ENCODE measurements around the gene IFNA7. TPM values are rescaled to one million over a fixed set of nuclear protein-coding genes. Genes with fewer than 3 reads are reported as not detected.

The IFNA7 gene
- total RNA-seq, 1 experiment from 2014 or later, result not detected

DNA sequence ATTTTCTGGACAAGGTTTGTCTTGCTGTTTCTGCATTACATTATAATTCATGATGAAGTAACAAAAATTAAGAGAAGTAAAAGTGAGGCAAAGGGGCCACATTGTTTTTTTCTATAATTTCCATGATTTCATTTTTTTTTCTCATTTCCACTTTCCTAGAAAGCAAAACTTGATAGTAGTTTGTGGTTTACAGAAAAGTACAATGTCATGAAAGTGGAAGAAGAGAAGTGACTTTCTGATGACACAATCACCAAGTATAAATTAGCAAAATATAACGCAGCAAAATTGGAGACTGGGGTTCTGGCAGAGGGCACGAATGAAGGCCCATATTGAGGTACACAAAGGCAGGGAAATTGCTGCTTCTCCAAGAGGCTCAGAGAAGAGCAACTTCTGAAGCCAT is 42.8 kb upstream of the IFNA7 start:
- ATAC-seq (no peak), DNase-seq (ENCODE audit: low read depth, low spot score) (no peak)
- no peaks in the 10 kb centered on the region for H3K9me2 ChIP-seq (ENCODE audit: insufficient read depth)
- no peak overlapping the region for H3K4me2 ChIP-seq (ENCODE audit: low read length)
- H3K9me3 ChIP-seq (ENCODE audit: control insufficient read depth in 1 of 2, insufficient read depth in 1 of 2, low read depth in 1 of 2, low read length in 2 of 2), result no peaks in the 10 kb centered on the region
- BruUV-seq (replicated peaks), result no TSS peak
- no peaks in the 10 kb centered on the region for H3K27me3 ChIP-seq (ENCODE audit: insufficient read depth, low read length)
- no peak overlapping the region for H3K9ac ChIP-seq (ENCODE audit: low read length)
- no peaks in the 10 kb centered on the region for H3K36me3 ChIP-seq (ENCODE audit: control insufficient read depth in 1 of 2, insufficient read depth in 2 of 2, low read length in 2 of 2)
- ChIA-PET CTCF (interaction anchor here (1.2 kb wide), 1 partner anchor 9 kb away, joined by 3 read pairs; no protein-coding TSS in a partner anchor), POLR2A (no interaction called here), RAD21 (ENCODE audit: low non-redundant PET in 1 of 2, low total read pairs in 2 of 2, uncharacterized antibody in 2 of 2, unreplicated experiment in 2 of 2) (no interaction called here)
- H3K4me1 ChIP-seq (ENCODE audit: control insufficient read depth in 1 of 2, insufficient read depth in 2 of 2, low read length in 2 of 2), result no peaks in the 10 kb centered on the region
- intact Hi-C loops (cut with micrococcal nuclease), result no loop called here
- H3K79me2 ChIP-seq (ENCODE audit: insufficient read depth, low read length), result no peaks in the 10 kb centered on the region
- TF ChIP-seq EZH2phosphoT487 (IDR thresholded peaks at IDR 0.05; ENCODE audit: borderline replicate concordance) (no peak), RAD21 (IDR thresholded peaks at IDR 0.05; ENCODE audit: low read depth) (no peak), ZFX (IDR thresholded peaks at IDR 0.05) (no peak), EGR1 (IDR thresholded peaks at IDR 0.05; ENCODE audit: low read depth) (no peak), EZH2 (IDR thresholded peaks at IDR 0.05) (no peak), YY1 (IDR thresholded peaks at IDR 0.05; ENCODE audit: extremely low read depth, insufficient replicate concordance, low read depth, low read length) (no peak), ZNF274 (IDR thresholded peaks at IDR 0.05; ENCODE audit: low read depth, low read length) (no peak), POLR2AphosphoS5 (IDR thresholded peaks at IDR 0.05; ENCODE audit: low read depth, low read length) (no peak), JUND (IDR thresholded peaks at IDR 0.05) (no peak), FOSL1 (IDR thresholded peaks at IDR 0.05; ENCODE audit: low read depth) (no peak)
- TF ChIP-seq, protein P1, sequence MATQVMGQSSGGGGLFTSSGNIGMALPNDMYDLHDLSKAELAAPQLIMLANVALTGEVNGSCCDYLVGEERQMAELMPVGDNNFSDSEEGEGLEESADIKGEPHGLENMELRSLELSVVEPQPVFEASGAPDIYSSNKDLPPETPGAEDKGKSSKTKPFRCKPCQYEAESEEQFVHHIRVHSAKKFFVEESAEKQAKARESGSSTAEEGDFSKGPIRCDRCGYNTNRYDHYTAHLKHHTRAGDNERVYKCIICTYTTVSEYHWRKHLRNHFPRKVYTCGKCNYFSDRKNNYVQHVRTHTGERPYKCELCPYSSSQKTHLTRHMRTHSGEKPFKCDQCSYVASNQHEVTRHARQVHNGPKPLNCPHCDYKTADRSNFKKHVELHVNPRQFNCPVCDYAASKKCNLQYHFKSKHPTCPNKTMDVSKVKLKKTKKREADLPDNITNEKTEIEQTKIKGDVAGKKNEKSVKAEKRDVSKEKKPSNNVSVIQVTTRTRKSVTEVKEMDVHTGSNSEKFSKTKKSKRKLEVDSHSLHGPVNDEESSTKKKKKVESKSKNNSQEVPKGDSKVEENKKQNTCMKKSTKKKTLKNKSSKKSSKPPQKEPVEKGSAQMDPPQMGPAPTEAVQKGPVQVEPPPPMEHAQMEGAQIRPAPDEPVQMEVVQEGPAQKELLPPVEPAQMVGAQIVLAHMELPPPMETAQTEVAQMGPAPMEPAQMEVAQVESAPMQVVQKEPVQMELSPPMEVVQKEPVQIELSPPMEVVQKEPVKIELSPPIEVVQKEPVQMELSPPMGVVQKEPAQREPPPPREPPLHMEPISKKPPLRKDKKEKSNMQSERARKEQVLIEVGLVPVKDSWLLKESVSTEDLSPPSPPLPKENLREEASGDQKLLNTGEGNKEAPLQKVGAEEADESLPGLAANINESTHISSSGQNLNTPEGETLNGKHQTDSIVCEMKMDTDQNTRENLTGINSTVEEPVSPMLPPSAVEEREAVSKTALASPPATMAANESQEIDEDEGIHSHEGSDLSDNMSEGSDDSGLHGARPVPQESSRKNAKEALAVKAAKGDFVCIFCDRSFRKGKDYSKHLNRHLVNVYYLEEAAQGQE (IDR thresholded peaks at IDR 0.05; ENCODE audit: low read depth), result no peak
- TF ChIP-seq, protein P2, sequence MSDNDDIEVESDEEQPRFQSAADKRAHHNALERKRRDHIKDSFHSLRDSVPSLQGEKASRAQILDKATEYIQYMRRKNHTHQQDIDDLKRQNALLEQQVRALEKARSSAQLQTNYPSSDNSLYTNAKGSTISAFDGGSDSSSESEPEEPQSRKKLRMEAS (IDR thresholded peaks at IDR 0.05), result no peak
- no peak overlapping the region for H3K27ac ChIP-seq (ENCODE audit: low read depth, low read length)
- no peak overlapping the region for H2AFZ ChIP-seq (ENCODE audit: low read depth, low read length, poor library complexity, severe bottlenecking)
- H4K20me1 ChIP-seq (ENCODE audit: insufficient read depth), result no peaks in the 10 kb centered on the region
- H3K4me3 ChIP-seq (replicated peaks in 1 of 2; ENCODE audit: low read depth in 1 of 2, low read length in 2 of 2), result no peak overlapping the region

Data from HCT116 (cell line).